Stimulated activated effector memory CD8-positive, alpha-beta T cell treated with anti-CD3 and anti-CD28 coated beads, Interleukin-12 subunit alpha, Interleukin-12 subunit beta, amount 100 ng/mL, for 72 hours (primary cell): ENCODE results near the gene LRPPRC.

ENCODE experiments used
- ATAC-seq: fragments of 150-1000 bp; cut with Tn5 transposase; 2 replicates; pipeline ENCODE4 v1.10.0; 2021
- DNase-seq, 2 donors: peaks; one replicate each; pipeline ENCODE4 v3.0.0; 2021 to 2022; ENCODE audit warnings: low spot score in 2 of 2
- H3K27ac Mint-ChIP-seq: one replicate; pipeline ENCODE4 v1.8.0; 2022; ENCODE audit warnings: mild to moderate bottlenecking, mixed read lengths
- H3K36me3 Mint-ChIP-seq: one replicate; pipeline ENCODE4 v1.8.0; 2022; ENCODE audit warnings: mild to moderate bottlenecking, mixed read lengths
- H3K4me1 Mint-ChIP-seq: one replicate; pipeline ENCODE4 v1.8.0; 2022; ENCODE audit warnings: mixed read lengths
- H3K4me3 Mint-ChIP-seq: one replicate; pipeline ENCODE4 v1.8.0; 2022; ENCODE audit warnings: mild to moderate bottlenecking, mixed read lengths
- H3K9me3 Mint-ChIP-seq: one replicate; pipeline ENCODE4 v1.8.0; 2022; ENCODE audit warnings: mixed read lengths

The LRPPRC gene

DNA sequence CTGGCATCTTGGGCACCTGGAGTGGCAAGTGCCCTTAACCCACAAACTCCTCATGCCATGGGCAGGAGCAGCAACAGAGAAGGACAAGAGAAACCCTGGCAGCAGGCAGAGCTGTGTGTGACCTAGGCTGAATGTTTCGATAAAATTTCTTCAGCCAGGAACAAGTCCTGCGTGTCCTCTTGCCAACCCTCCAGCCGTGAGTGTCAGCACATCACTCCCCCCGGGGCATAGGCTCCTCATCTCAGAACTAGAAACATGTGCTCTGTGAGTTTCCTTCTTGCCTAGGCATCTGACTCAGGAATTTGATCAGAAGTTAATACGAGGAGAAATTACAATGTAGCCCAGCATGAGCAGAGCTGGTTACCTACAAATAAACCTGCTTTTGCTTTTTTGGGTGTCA, 154.8 kb downstream of the LRPPRC start:
- ATAC-seq = peak; percentile 12
- Mint-ChIP-seq H3K9me3 (no peaks in the 10 kb centered on the region), H3K4me3 (no peak overlapping the region)

DNA sequence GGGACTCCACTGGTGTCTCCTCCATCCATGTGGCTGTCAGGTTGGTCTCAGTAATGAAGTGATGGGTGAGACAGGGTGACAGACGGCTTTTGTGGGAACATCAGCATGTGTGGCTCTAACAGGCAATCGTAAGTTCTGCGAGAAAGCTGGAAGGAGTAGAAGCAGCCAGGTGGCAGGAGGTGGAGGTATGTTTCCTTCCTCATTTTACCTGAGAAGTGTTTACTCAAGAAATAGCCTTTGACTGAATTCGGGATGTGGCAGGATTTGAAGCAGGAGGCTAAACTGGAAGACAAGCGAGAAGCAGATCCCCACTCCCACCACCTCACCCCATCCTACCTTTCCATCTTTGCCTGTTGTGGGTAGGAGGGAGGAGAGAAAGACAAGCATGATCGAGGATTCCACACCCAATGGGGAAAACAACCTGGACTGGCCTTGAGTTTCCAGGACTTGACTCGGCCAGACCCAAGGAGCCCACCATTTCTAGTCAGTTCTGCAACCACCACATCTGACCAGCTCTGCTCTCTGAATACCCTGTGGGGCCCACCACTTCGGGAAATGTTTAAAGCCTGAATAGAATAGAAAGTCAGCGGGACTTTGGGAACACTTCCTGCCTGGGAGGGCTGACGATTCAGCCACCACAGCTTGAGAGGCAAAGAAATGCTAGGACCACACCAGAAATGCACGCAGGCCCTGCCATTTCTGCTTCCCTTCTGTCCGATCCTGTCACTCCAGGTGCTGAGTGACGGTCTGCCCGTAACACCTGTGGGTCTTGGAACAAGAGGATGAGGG, 155.8 kb downstream of the LRPPRC start:
- no peak overlapping the region for H3K4me3 Mint-ChIP-seq
- no peaks in the 10 kb centered on the region for H3K9me3 Mint-ChIP-seq
- ATAC-seq (no peak), DNase-seq (peak in 1 of 2 donors; percentile 28)
- no peak overlapping the region for H3K27ac Mint-ChIP-seq
- no peaks in the 10 kb centered on the region for H3K36me3 Mint-ChIP-seq
- no peaks in the 10 kb centered on the region for H3K4me1 Mint-ChIP-seq

More for the DNA sequence above, 154.8 kb downstream of the LRPPRC start:
- no peak overlapping the region for H3K27ac Mint-ChIP-seq
- no peaks in the 10 kb centered on the region for H3K4me1 Mint-ChIP-seq
- DNase-seq = peak in 1 of 2 donors; percentile 26
- H3K36me3 Mint-ChIP-seq = no peaks in the 10 kb centered on the region

GRCh38 chr2:43838560-43839267, 157.1 kb downstream of the LRPPRC start, which contains the start of the genes ABCG5 and ABCG8:
ABCG5 (minus strand) TSS chr2:43838839; CDS start chr2:43838679, 160 bp downstream.
ABCG8 (plus strand) TSS chr2:43838971; CDS start chr2:43839054, 83 bp downstream.
- no peaks in the 10 kb centered on the region for H3K36me3 Mint-ChIP-seq
- DNase-seq (peak in 1 of 2 donors; percentile 32), ATAC-seq (no peak)
- no peak within 1 kb of the TSS for H3K4me3 Mint-ChIP-seq
- H3K27ac Mint-ChIP-seq = no peak within 1 kb of the TSS
- H3K4me1 Mint-ChIP-seq = no peaks in the 10 kb centered on the region
- no peaks in the 10 kb centered on the region for H3K9me3 Mint-ChIP-seq

DNA sequence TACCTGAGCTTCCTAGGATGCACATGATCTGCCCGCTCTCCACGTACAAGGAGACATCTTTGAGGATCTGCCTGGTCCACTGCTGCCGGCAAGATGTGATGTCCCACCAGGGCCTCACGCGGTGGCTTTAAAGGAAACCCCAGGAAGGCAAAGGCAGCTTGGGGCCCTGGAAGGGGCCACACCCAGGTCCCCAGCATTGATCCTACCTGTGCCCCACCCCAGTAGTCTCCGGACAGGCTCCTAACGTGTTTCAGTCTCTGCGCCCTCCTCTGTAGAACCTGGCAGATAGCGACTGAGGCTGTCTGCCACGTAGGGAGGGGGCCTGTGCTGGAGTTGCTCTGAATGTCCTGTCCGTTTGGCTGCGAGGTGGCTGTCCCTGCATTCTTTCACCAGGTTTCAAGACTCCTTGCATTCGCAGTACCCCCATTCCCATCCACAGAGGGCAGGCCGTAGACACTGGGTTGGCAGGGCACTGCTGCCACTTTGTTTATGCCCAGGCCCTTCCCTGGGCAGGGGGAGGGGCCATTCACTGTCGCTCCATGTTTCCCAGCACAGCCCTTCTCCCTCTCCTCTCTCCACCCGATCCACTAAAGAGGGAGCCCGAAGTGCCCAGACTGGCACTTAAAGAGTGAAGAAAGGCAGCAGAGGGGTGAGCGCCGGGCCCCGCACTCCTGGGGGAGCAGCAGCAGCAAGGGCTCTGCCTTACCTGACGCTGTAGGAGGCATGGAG, 157.8 kb downstream of the LRPPRC start:
- Mint-ChIP-seq H3K9me3 (no peaks in the 10 kb centered on the region), H3K36me3 (no peaks in the 10 kb centered on the region), H3K4me1 (no peaks in the 10 kb centered on the region), H3K4me3 (no peak overlapping the region), H3K27ac (no peak overlapping the region)
- ATAC-seq (no peak), DNase-seq (peak in 1 of 2 donors; percentile 41)

GRCh38 chr2:43837033-43837432, 158.8 kb downstream of the LRPPRC start:
- no peaks in the 10 kb centered on the region for H3K9me3 Mint-ChIP-seq
- ATAC-seq (no peak), DNase-seq (no peak)
- H3K27ac Mint-ChIP-seq = no peak overlapping the region
- H3K4me3 Mint-ChIP-seq = no peak overlapping the region
- no peaks in the 10 kb centered on the region for H3K4me1 Mint-ChIP-seq
- H3K36me3 Mint-ChIP-seq = no peaks in the 10 kb centered on the region
